IMR-90 (cell line): Measurements from ENCODE around the gene GPRIN2. TPM values are rescaled to one million over a fixed set of nuclear protein-coding genes. Genes with fewer than 3 reads are reported as not detected.

ENCODE experiments used
- ATAC-seq: fragments of 200-7000 bp; cut with Tn5 transposase; 2 replicates; pipeline ENCODE4 v1.9.1; 2020; ENCODE audit warnings: low read depth, mild to moderate bottlenecking, moderate library complexity
- BruUV-seq: library from RNA; stranded (reverse); fragments of 400-500 nt; replicated peaks from 2 replicates; lab custom pipeline; 2021; lab: Mats Ljungman, UMichigan
- CTCF ChIA-PET: fragments of 300-600 bp; formaldehyde crosslinking; extraction: SDS; loops from one replicate; lab custom pipeline; 2021; ENCODE audit warnings: antibody characterized with exemption; lab: Yijun Ruan, JAX
- POLR2A ChIA-PET: fragments of 300-600 bp; sonication (Branson Sonifier 250); formaldehyde crosslinking; loops from one replicate; lab custom pipeline; 2022; ENCODE audit warnings: antibody characterized with exemption; ENCODE audit not compliant: unreplicated experiment; lab: Charles Lee
- DNase-seq: peaks from one replicate; pipeline ENCODE4 v3.0.0; 2013
- H2AFZ ChIP-seq: replicated peaks from 2 replicates; pipeline ENCODE3; 2013; ENCODE audit warnings: low read length, mild to moderate bottlenecking; ENCODE audit not compliant: poor library complexity
- H2AK5ac ChIP-seq: 2 replicates; pipeline ENCODE4 v1.6.1; 2013; ENCODE audit warnings: low read depth, low read length, inconsistent platforms
- H2AK9ac ChIP-seq: replicated peaks from 2 replicates; pipeline ENCODE3; 2013; ENCODE audit warnings: mild to moderate bottlenecking, low read depth, low read length, moderate library complexity; ENCODE audit not compliant: poor library complexity
- H2BK120ac ChIP-seq: 2 replicates; pipeline ENCODE4 v1.6.1; 2013; ENCODE audit warnings: low read depth, low read length, inconsistent platforms
- H2BK15ac ChIP-seq: 3 replicates; pipeline ENCODE4 v1.6.1; 2013; ENCODE audit warnings: low read depth, low read length, inconsistent platforms
- H2BK20ac ChIP-seq: 2 replicates; pipeline ENCODE4 v1.6.1; 2013; ENCODE audit warnings: low read depth, mild to moderate bottlenecking, inconsistent platforms, low read length, moderate library complexity
- H2BK5ac ChIP-seq: 2 replicates; pipeline ENCODE4 v1.6.1; 2013; ENCODE audit warnings: mild to moderate bottlenecking, low read depth, low read length, inconsistent platforms; ENCODE audit not compliant: poor library complexity, severe bottlenecking
- H3K14ac ChIP-seq: replicated peaks from 2 replicates; pipeline ENCODE4 v1.6.1; 2013; ENCODE audit warnings: low read depth, low read length, inconsistent platforms
- H3K18ac ChIP-seq: 2 replicates; pipeline ENCODE4 v1.6.1; 2013; ENCODE audit warnings: low read depth, low read length, control low read depth
- H3K23ac ChIP-seq: 2 replicates; pipeline ENCODE4 v1.6.1; 2013; ENCODE audit warnings: low read depth, low read length, inconsistent platforms
- H3K27ac ChIP-seq: 2 replicates; pipeline ENCODE4 v1.5.1; 2013; ENCODE audit warnings: mild to moderate bottlenecking, control low read depth, low read length; ENCODE audit not compliant: insufficient read depth
- H3K27me3 ChIP-seq: 2 replicates; pipeline ENCODE4 v1.6.1; 2013; ENCODE audit warnings: low read length; ENCODE audit not compliant: control insufficient read depth, insufficient read depth
- H3K36me3 ChIP-seq: 2 replicates; pipeline ENCODE4 v1.6.1; 2013; ENCODE audit warnings: low read length, mixed read lengths; ENCODE audit not compliant: control insufficient read depth, insufficient read depth
- H3K4ac ChIP-seq: 2 replicates; pipeline ENCODE4 v1.6.1; 2013; ENCODE audit warnings: low read depth, low read length, inconsistent platforms
- H3K4me1 ChIP-seq: 2 replicates; pipeline ENCODE4 v1.6.1; 2013; ENCODE audit warnings: low read length, mixed read lengths; ENCODE audit not compliant: control insufficient read depth, insufficient read depth
- H3K4me2 ChIP-seq: 2 replicates; pipeline ENCODE4 v1.6.1; 2013; ENCODE audit warnings: low read depth, mild to moderate bottlenecking, control low read depth, low read length, moderate library complexity
- H3K4me3 ChIP-seq: 2 replicates; pipeline ENCODE4 v1.5.1; 2013; ENCODE audit warnings: low read depth, mild to moderate bottlenecking, control low read depth, low read length, moderate library complexity; ENCODE audit not compliant: insufficient read depth
- H3K56ac ChIP-seq: 2 replicates; pipeline ENCODE4 v1.6.1; 2013; ENCODE audit warnings: low read length, inconsistent platforms; ENCODE audit not compliant: insufficient read depth; ENCODE audit errors: extremely low read depth
- H3K79me1 ChIP-seq, 2 experiments: 2 replicates each; pipeline ENCODE4 v1.6.1; 2013; ENCODE audit warnings: low read length in 2 of 2, inconsistent platforms in 1 of 2, low read depth in 1 of 2
- H3K9ac ChIP-seq: 2 replicates; pipeline ENCODE4 v1.6.1; 2013; ENCODE audit warnings: low read depth, low read length, control low read depth
- H3K9me1 ChIP-seq: 2 replicates; pipeline ENCODE4 v1.6.1; 2013; ENCODE audit warnings: low read length, inconsistent platforms; ENCODE audit not compliant: insufficient read depth
- H3K9me3 ChIP-seq: 2 replicates; pipeline ENCODE4 v1.6.1; 2013; ENCODE audit warnings: low read length; ENCODE audit not compliant: control insufficient read depth, insufficient read depth
- H4K20me1 ChIP-seq: 2 replicates; pipeline ENCODE4 v1.6.1; 2013; ENCODE audit warnings: low read length, inconsistent platforms; ENCODE audit not compliant: insufficient read depth
- H4K5ac ChIP-seq: 2 replicates; pipeline ENCODE4 v1.6.1; 2013; ENCODE audit warnings: mild to moderate bottlenecking, low read depth, low read length, control low read depth
- H4K8ac ChIP-seq, 2 experiments: 2 replicates each; pipeline ENCODE4 v1.6.1; 2013; ENCODE audit warnings: low read depth in 2 of 2, low read length in 2 of 2, control low read depth in 1 of 2, inconsistent platforms in 1 of 2
- H4K91ac ChIP-seq: 2 replicates; pipeline ENCODE4 v1.6.1; 2013; ENCODE audit warnings: low read depth, low read length, inconsistent platforms; ENCODE audit not compliant: insufficient read depth
- BHLHE40 ChIP-seq: fragments of 150-350 bp; IDR thresholded peaks from 2 replicates; pipeline ENCODE4 v1.6.1; 2016; ENCODE audit warnings: mild to moderate bottlenecking, low read depth, low read length
- FOS ChIP-seq: fragments of 150-350 bp; IDR thresholded peaks from 2 replicates; pipeline ENCODE4 v1.6.1; 2016; ENCODE audit warnings: low read depth, low read length
- NFE2L2 ChIP-seq: fragments of 150-350 bp; IDR thresholded peaks from 2 replicates; pipeline ENCODE4 v1.6.1; 2016; ENCODE audit warnings: low read depth, mild to moderate bottlenecking, low read length
- WGBS, 2 experiments: methylation state at CpG; one replicate each; pipeline versions ENCODE4 v1.1.5 to v1.1.7; 2013; ENCODE audit warnings: missing lambda C conversion rate in 2 of 2; ENCODE audit not compliant: insufficient read length in 1 of 2; ENCODE audit errors: extremely low coverage in 2 of 2; 5-methylcytosine and 5-hydroxymethylcytosine counted together
- dilution Hi-C: fragments of 300-500 bp; cut with HindIII; formaldehyde crosslinking; loops from one replicate; pipeline ENCODE4 v1.14.3; 2018; ENCODE audit warnings: low sequenced_read_pairs; ENCODE audit not compliant: unreplicated experiment
- in situ Hi-C: fragments of 300-500 bp; cut with MboI; formaldehyde crosslinking; loops from 3 replicates; pipeline ENCODE4 v1.14.3; 2019; ENCODE audit warnings: low sequenced_read_pairs, inconsistent platforms, mixed read lengths
- intact Hi-C: fragments of 100-400 bp; cut with micrococcal nuclease; formaldehyde crosslinking; loops from 2 replicates; pipeline ENCODE4 v1.10.0; 2022
- polyA plus RNA-seq, 3 experiments: library from polyadenylated mRNA; depleted of rRNA; stranded (reverse); fragments of >200 nt; gene quantifications; 2 replicates each; pipeline ENCODE4 v1.2.3, GENCODE V29; 2012; ENCODE audit warnings: low replicate concordance in 1 of 3
- total RNA-seq: library from RNA; depleted of rRNA; stranded (reverse); fragments of >200 nt; gene quantifications from 2 replicates; pipeline ENCODE4 v1.2.3, GENCODE V29; 2012

The GPRIN2 gene
- total and polyA plus RNA-seq, 2 of the 4 experiments (the other 2 are of a cell fraction), result under 0.01 TPM; not detected in 1

DNA sequence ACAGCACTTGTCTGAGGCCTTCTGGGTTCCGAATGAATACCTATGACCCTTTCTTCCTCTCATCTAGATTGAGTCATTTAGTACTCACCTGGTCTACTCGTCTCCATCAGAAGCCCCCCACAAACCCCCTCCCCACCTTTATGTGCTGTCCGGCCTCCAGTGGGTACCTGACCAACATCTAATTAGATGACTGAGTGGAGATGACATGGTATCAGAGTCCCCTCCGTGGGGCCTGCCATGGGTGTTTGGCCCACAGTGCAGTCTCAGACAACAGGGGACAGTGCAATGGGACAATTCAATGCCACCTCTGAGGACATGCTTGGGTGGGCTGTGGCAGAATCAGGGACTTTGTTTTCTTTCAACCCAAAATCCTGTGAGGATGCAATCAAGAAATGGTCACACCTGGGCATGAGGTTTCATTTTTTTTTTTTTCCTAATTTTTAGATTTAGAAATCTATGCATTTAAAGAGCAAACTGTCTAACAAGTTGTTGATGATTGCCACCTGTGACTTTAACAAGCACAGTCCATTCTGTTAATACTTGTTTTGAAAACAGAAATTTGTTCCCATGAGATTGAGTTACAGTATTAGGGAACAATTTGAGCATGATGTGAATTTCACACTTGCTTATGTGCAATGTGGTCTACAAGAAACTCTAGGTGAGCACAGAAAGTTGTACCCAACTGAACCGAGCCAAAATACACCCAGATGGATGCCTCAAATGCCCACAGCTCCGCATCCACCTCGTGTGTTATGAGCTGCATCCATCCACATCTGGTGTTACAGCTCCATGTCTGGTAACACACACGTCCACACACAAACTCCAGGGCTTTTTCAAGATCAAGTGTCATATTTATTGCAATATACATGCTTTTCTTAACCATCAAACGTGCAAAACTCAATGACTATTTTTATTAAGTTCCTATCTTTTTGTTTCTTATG lies 27.5 kb downstream of the GPRIN2 start:
- Histone ChIP-seq H2BK5ac (no peak overlapping the region), H4K5ac (no peak overlapping the region), H2BK20ac (no peak overlapping the region; the same call in 1 of the 2 replicates), H3K4ac (no peak overlapping the region), H2BK15ac (no peak overlapping the region), H3K4me1 (peaks cover 14% of the 10 kb centered on the region), H2AK5ac (peak overlapping the region; percentile 31; the same call in 1 of the 2 replicates), H4K20me1 (no peaks in the 10 kb centered on the region), H2AFZ (no peak overlapping the region), H3K9ac (no peak overlapping the region), H2BK120ac (peak overlapping the region; percentile 5; the same call in 1 of the 2 replicates), H3K14ac (no peak overlapping the region), H3K4me3 (no peak overlapping the region), H3K9me1 (peaks cover 21% of the 10 kb centered on the region), H3K36me3 (no peaks in the 10 kb centered on the region), H3K27me3 (no peaks in the 10 kb centered on the region), H4K91ac (peak overlapping the region; percentile 11; the same call in 1 of the 2 replicates), H3K27ac (no peak overlapping the region), H3K56ac (no peak overlapping the region), H3K18ac (no peak overlapping the region), H3K23ac (no peak overlapping the region), H2AK9ac (no peak overlapping the region), H3K4me2 (no peak overlapping the region), H3K9me3 (no peaks in the 10 kb centered on the region), H4K8ac (no peak overlapping the region), H3K79me1 (peaks cover 0 to 11% of the 10 kb centered on the region in 2 experiments; a peak in 2 of 4 replicates)
- no TSS peak for BruUV-seq
- no peak for ATAC-seq
- 87% methylated on average over 6 of the region's 9 CpGs; no CpG with 5 or more reads in 1 of the 2 experiments for WGBS, 2 experiments
- in situ Hi-C loops (loop anchor here (25.0 kb wide), 2 partner anchors 883 to 1542 kb away; partner anchors contain the start of gene DEPP1), dilution Hi-C loops (no loop called here), intact Hi-C loops (no loop called here)
- ChIA-PET POLR2A (no interaction called here), CTCF (interaction anchor here (0.7 kb wide), 1 partner anchor 16 kb away, joined by 3 read pairs; no protein-coding TSS in a partner anchor)
- TF ChIP-seq FOS (no peak), NFE2L2 (no peak), BHLHE40 (no peak)
- no peak for DNase-seq
